ENCODE data around the gene ITPKB.
"Not testable (repeated sequence)": the region's sequence is repeated elsewhere in the genome, so short reads cannot be mapped to it uniquely, and the experiment has no call there.

ITPKB gene

DNA sequence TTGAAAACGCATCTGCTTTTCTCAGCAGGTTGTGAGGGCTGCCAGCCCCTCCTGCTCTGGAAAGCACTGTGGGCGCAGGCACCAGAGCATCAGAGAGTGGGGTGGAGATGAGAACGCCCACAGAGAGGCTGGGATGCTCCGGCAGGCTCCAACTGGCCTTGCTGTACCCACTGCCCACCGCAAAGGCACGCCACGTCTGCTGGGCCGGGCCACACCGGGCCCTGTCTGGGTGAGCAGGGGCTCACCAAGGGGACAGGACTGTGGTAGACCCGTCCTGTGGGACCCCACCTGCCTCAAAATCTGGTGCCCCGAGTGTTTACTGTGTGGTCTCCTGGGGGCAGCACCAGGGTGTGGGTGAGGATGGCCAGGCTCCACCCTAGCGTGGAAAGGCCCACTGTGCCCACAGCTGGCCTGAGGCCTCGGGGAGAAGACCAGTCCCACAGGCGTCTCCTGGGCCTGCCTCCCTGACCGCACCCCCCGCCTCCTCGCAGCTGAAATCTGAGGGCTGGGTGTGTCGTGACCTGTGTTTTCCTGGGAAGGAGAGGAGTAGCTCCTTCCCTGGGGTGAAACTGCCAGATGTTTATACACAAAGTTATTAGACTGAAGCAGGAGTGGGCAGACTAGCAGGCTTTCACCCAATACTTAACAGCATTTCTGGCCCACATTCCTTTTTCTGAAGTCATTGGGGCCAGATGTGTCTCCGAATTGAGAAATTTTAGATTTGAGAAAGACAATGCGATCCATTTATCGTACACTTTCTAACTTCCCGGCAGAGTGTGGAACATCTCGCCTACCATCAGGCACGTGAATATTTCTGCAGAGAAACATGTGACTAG, 136.7 kb downstream of the ITPKB start:
- DNase-seq (ENCODE audit: low read depth): no peak

GRCh38 chr1:226601456-226601855, 137.6 kb downstream of the ITPKB start:
- DNase-seq (ENCODE audit: low read depth): no peak

GRCh38 chr1:226600254-226600653, 138.8 kb downstream of the ITPKB start:
- no peak for DNase-seq (ENCODE audit: low read depth)

DNA sequence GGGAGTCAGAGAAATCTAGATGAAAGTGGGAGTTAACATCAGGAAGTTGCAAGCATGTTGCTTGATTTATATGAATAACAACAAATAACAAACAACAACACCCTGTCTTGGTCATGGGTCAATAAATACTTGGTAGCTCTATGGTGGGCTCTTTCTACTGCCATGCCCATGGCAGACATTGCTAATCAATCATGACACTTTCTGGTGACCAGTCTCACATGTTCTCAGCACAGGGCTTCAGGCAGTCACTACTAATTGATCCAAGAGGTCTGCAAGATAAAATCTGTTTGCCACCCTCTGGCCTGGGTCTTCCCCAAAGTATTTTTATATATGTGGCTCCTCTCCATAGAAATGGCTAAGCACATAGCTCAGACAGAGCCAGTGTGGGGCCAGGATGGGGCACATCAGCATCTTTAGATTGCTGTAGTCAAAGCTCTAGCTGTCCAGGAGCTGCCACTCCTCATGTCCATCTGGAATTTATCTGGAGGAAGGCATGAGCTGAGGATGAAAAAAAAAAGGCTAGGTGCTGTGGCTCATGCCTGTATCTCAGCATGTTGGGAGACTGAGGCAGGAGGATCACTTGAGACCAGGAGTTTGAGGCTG, 139.3 kb downstream of the ITPKB start:
- DNase-seq (ENCODE audit: low read depth): no peak

DNA sequence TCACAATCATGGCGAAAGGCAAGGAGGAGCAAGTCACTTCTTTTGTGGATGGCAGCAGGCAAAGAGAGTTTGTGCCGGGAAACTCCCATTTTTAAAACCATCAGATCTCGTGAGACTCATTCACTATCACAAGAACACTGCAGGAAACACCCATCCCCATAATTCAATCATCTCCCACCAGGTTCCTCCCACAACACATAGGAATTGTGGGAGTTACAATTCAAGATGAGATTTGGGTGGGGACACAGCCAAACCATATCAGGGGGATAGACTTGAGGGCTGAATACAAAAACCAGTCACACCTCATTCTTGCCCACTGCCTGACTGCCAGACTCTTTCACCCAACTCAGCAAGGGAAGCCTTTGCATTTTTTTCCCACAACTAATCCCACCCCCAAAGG, 140.1 kb downstream of the ITPKB start:
- DNase-seq (ENCODE audit: low read depth): not testable (repeated sequence)

- no peak for DNase-seq (ENCODE audit: low read depth)
Observed at GRCh38 chr1:226598455-226598849, 140.6 kb downstream of the ITPKB start.

DNA sequence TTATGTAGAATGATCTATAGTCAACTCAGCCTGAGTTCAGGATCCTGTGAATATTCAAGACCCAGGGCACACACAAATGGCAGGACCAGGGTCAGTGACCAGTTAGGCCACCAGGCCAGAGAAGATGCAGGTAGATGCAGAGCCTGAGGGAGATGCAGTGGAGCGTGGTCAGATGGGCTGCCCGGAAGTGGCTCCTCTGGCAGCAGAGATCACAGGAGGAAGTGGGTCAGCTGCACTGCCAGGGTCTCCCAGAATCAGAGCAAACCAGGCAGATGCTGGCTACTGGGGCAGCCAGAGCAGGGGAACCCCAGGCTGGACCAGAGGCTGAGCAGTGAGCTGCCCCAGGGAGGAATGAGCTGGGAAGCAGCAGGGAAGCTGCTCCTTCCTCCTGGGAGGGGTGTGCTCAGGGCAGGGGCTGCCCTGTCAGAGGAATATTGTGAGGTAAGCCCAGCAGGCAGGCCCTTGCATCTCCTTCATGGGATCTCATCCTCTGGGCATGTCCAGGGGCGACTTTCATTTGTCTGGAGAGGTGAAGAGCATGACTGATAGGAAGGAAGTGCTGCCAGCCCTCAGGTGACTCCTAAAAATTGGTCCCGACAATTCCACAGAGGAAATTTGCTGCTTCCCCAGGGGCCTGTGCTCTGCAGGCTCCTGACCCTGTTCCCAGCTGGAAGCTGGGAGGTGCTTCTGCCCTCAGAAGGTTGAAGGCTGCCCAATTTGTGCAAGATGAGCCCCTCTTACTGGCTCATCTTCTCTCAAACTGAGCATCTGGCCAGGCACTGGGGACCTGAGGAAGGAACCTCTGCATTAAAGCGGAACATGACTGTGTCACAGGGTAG, 141.2 kb downstream of the ITPKB start:
- DNase-seq (ENCODE audit: low read depth): no peak

DNA sequence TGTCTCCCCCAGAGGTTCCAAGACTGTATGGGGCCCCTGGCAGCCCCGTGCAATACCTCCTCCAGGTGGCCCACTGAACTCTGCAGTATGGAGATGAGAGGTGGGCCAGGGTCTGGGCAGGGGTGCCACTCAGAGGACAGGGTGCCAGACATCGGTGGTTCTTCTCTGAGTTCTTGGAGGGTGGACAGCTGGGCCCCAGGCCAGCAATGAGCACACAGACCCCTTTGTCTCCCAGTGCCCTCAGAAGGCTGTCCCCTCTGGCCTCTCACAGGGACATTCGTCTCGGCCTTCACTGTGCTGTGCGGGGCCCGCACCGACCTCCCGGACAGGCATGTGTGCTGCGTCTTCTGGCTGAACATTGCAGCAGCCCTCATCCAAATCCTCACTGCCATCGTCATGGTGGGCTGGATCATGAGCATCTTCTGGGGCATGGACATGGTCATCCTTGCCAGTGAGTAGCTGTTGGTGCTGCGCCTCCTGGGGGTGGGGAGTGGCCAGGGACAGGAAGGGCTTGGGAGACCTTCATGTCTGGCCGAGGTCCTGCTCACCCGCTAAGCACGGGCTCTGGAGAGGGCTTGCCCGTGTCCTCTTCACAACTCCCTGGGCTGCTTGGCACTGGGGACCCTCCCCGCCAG, 142.4 kb downstream of the ITPKB start:
- no peak for DNase-seq (ENCODE audit: low read depth)

DNA sequence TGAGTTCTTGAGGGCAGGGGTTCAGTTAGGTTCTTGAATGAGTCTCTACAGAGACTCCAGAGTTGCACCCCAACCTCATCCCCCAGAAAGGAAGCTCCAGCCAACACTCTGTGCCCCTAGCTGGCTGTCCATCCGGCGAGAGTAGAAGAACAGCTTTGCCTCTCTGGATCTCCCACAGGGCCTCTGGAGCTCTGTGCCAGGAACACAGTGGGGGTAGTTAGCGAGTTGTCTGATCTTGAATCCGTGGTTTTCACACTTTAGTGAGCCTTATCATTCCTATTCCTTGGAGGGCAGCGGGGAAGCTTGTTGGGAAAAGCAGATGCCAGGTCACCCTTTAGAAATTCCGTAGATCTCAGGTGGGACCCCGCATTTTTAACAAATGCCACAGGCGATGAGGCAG, 145.5 kb downstream of the ITPKB start:
- DNase-seq (ENCODE audit: low read depth): no peak

DNA sequence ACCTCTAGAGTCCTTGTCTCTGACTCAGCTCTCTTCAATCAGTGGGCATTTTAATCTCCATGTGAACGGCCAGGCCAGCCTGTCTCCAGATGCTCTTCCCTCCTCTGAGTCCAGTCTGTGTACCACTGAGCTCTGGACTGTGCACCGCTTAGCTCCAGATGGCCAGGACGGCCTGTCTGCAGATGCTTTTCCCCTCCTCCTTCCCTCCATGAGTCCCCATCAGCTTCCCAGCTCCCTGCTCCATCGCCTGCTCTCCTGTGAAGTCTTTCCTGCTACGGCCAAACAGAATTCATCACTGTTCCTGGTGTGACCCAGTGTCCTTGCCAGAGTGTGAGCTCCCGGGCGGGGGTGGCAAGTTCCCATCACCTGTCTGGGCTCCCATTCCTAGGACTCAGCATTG, 148.5 kb downstream of the ITPKB start:
- no peak for DNase-seq (ENCODE audit: low read depth)

DNA sequence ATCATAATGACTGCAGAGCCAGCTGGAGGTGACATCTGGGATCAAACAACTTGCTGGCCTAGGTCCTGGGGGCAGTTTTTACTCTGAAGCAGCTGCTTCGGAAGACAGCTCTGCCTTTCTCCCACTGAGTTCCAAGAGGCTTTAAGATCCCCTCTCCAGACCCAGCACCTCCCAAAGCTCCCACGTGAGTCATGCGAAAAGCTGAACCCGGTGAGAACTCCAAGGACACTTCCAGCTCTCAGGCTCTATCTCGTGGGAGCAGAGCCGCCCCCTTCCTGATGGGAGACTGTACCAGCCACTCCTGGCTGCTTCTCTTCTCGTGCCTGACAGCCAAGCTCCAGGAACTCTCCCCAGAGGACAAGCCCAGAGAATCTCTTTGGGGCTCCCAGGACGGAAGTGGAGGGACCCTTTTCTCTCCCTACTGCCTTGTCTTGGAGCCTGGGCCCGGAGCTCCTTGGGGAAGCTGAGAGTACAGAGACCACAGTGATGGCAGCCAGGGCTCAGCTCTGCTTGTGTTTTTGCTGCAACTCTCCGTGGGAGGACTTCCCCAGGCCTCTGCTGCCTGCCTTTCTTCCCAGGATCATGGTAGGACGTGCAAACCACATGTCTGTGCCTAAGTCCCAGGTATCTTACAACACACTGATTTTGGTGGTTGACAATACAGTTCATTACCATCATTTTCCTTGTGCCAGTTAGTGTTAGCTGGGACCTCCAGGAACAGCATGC, 149.9 kb downstream of the ITPKB start:
- DNase-seq (ENCODE audit: low read depth): no peak

- DNase-seq (ENCODE audit: low read depth): no peak
Observed at GRCh38 chr1:226588484-226588883, 150.6 kb downstream of the ITPKB start.

DNA sequence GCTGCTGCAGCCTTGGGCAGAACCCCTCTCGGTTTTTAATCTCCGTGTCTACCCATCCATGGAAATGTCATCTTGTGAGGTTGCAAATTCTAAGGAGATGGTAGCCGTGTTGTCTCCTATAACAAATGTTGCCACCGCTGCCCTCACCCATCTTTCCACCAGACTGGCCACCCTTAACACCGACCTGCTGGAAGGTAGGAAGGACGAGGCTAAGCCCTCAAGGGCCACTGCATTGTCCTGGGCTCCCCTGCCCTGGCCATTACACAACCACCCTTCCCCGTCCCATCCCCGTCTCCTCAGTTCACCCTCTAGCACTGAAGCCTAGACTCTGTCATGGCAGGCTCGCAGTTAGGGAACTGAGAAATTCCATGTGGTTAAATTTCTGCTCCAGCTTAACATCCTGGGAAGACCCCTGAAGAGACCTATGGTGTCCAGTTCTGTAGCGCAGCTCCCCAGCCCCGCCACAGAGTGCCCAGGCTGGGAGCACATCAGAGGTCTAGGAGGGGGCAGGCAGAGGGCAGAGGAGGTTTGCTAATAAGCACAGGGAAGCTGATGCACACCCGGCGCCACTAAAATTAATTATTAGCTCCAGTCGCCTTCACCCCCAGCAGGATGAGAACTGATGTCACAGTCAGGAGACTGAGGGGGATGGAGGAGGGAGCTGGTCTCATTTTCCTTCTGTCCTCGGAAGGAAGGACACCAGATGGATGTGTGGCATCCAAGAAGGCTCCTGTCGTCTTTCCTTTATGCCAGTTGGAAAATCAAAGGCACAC, 152.2 kb downstream of the ITPKB start:
- DNase-seq (ENCODE audit: low read depth): no peak

- DNase-seq (ENCODE audit: low read depth): no peak
Observed at GRCh38 chr1:226586116-226586515, 153.0 kb downstream of the ITPKB start.

DNA sequence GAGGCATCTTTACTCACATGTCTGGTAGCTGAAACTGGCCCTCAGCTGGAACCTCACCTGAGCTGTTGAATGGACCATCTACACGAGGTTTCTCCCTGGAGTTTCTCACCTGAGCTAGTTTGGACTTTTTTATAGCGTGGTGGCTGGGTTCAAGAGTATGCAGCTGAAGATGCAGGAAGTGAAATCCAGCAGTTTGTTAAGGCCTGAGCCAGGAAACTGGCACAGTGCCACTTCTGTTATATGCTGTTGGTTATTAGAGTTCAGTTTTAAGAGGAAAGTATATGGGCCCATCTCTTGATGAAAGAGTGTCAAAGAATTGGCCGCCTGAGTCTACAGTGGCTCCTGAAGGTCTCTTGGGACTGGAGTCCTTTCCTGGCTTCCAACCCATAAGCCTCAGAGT, 154.9 kb downstream of the ITPKB start:
- no peak for DNase-seq (ENCODE audit: low read depth)

DNA sequence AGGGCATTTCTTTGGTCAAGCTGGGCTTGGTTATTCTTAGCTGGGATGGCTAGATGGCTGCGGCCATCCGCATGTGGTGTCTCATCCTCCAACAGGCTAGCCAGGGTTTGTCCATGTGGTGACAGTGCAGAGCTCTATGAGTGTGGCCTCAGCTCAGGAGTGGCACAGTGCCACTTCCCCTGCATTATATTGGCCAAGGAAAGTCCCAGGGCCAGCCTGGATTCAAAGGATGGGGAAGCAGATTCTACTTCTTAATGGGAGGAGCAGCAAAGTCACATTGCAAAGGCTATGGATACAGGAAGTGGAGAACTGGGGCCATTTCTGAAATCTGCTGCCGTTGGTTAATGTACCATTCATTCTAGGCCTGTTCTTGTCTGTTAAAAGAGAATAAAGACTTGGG, 156.1 kb downstream of the ITPKB start:
- no peak for DNase-seq (ENCODE audit: low read depth)
